SK-N-SH treated with all-trans-retinoic acid at 6 μM for 48 hours (cell line): ENCODE measurements around the gene NBR1.
"Not testable (repeated sequence)": the region's sequence is repeated elsewhere in the genome, so short reads cannot be mapped to it uniquely, and the experiment has no call there.

Experiments
- ATAC-seq: fragments of 200-7000 bp; cut with Tn5 transposase; 3 replicates; pipeline ENCODE4 v1.9.1; 2020; ENCODE audit warnings: mild to moderate bottlenecking, moderate library complexity
- ARNTL ChIP-seq: fragments of 450-650 bp; formaldehyde crosslinking; IDR thresholded peaks from 2 replicates; pipeline ENCODE4 v1.5.0; 2020; ENCODE audit warnings: low read depth, mild to moderate bottlenecking, moderate library complexity, borderline replicate concordance
- BACH2 ChIP-seq: fragments of 250-450 bp; sonication (Bioruptor Pico); IDR thresholded peaks from 2 replicates; pipeline ENCODE4 v1.9.0; 2021; ENCODE audit warnings: mild to moderate bottlenecking, borderline replicate concordance
- CREB5 ChIP-seq: fragments of 250-450 bp; sonication (Bioruptor Pico); IDR thresholded peaks from 2 replicates; pipeline ENCODE4 v1.5.1; 2020; ENCODE audit warnings: low read depth, mild to moderate bottlenecking, moderate library complexity
- CSDC2 ChIP-seq: fragments of 250-450 bp; sonication (Bioruptor Pico); IDR thresholded peaks from 2 replicates; pipeline ENCODE4 v1.5.0; 2020; ENCODE audit warnings: mild to moderate bottlenecking, moderate library complexity
- CSRNP3 ChIP-seq: fragments of 250-450 bp; sonication (Bioruptor Pico); IDR thresholded peaks from 2 replicates; pipeline ENCODE4 v1.5.1; 2021; ENCODE audit warnings: mild to moderate bottlenecking, moderate library complexity
- OSR1 ChIP-seq: fragments of 250-450 bp; sonication (Bioruptor Pico); IDR thresholded peaks from 2 replicates; pipeline ENCODE4 v1.8.0; 2022; ENCODE audit warnings: moderate library complexity, mild to moderate bottlenecking, inconsistent platforms
- PATZ1 ChIP-seq: fragments of 250-450 bp; sonication (Bioruptor Pico); IDR thresholded peaks from 2 replicates; pipeline ENCODE4 v1.8.0; 2020; ENCODE audit warnings: mild to moderate bottlenecking, moderate library complexity, borderline replicate concordance
- RARB ChIP-seq: fragments of 250-450 bp; sonication (Bioruptor Pico); IDR thresholded peaks from 2 replicates; pipeline ENCODE4 v1.8.0; 2021; ENCODE audit warnings: mild to moderate bottlenecking, moderate library complexity
- SNAI2 ChIP-seq: fragments of 250-450 bp; sonication (Bioruptor Pico); IDR thresholded peaks from 2 replicates; pipeline ENCODE4 v1.5.0; 2020; ENCODE audit warnings: mild to moderate bottlenecking, moderate library complexity
- TSHZ2 ChIP-seq: fragments of 250-450 bp; sonication (Bioruptor Pico); IDR thresholded peaks from 2 replicates; pipeline ENCODE4 v1.5.0; 2020; ENCODE audit warnings: mild to moderate bottlenecking, moderate library complexity
- ZFP3 ChIP-seq: fragments of 250-450 bp; sonication (Bioruptor Pico); IDR thresholded peaks from 2 replicates; pipeline ENCODE4 v1.5.0; 2020; ENCODE audit warnings: mild to moderate bottlenecking, moderate library complexity
- ZFP30 ChIP-seq: fragments of 450-650 bp; formaldehyde crosslinking; IDR thresholded peaks from 2 replicates; pipeline ENCODE4 v1.5.0; 2022; ENCODE audit warnings: mild to moderate bottlenecking, moderate library complexity
- ZNF70 ChIP-seq: fragments of 450-650 bp; formaldehyde crosslinking; IDR thresholded peaks from 2 replicates; pipeline ENCODE4 v1.5.0; 2020; ENCODE audit warnings: mild to moderate bottlenecking, moderate library complexity
- ZNF8 ChIP-seq: fragments of 450-650 bp; formaldehyde crosslinking; IDR thresholded peaks from 2 replicates; pipeline ENCODE4 v1.5.0; 2020; ENCODE audit warnings: mild to moderate bottlenecking, moderate library complexity

NBR1 gene

GRCh38 chr17:43134774-43135453 lies 36.1 kb upstream of the NBR1 start:
- TF ChIP-seq CREB5 (CRISPR knock-in tag) (no peak), RARB (CRISPR knock-in tag) (no peak), CSRNP3 (no peak), PATZ1 (CRISPR knock-in tag) (no peak), ARNTL (CRISPR knock-in tag) (no peak), OSR1 (CRISPR knock-in tag) (no peak), ZFP3 (no peak)
- ATAC-seq, result no peak

GRCh38 chr17:43135454-43135819 lies 35.6 kb upstream of the NBR1 start:
- TF ChIP-seq RARB (CRISPR knock-in tag) (no peak), SNAI2 (CRISPR knock-in tag) (no peak), PATZ1 (CRISPR knock-in tag) (no peak), ZFP3 (no peak), ZNF8 (CRISPR knock-in tag) (no peak), CSRNP3 (no peak), ZNF70 (CRISPR knock-in tag) (no peak), TSHZ2 (no peak), CSDC2 (CRISPR knock-in tag) (no peak), ZFP30 (no peak), BACH2 (CRISPR knock-in tag) (no peak), CREB5 (CRISPR knock-in tag) (no peak)
- no peak for ATAC-seq

GRCh38 chr17:43136574-43136973 lies 34.4 kb upstream of the NBR1 start:
- ATAC-seq, result not testable (repeated sequence)

GRCh38 chr17:43138531-43138930 lies 32.5 kb upstream of the NBR1 start:
- ATAC-seq, result not testable (repeated sequence)
